A673 (cell line): Measurements from ENCODE around the gene PBX1. TPM values are rescaled to one million over a fixed set of nuclear protein-coding genes. Genes with fewer than 3 reads are reported as not detected.

Experiments
- BruUV-seq: library from RNA; stranded (reverse); fragments of 400-500 nt; replicated peaks from 2 replicates; lab custom pipeline; 2021; lab: Mats Ljungman, UMichigan
- CTCF ChIA-PET: fragments of 300-600 bp; sonication (Branson Sonifier 250); formaldehyde crosslinking; loops from one replicate; lab custom pipeline; 2022; ENCODE audit warnings: antibody characterized with exemption; lab: Charles Lee
- POLR2A ChIA-PET: fragments of 300-600 bp; sonication (Branson Sonifier 250); formaldehyde crosslinking; loops from one replicate; lab custom pipeline; 2022; ENCODE audit warnings: antibody characterized with exemption; ENCODE audit not compliant: low non-redundant PET; lab: Charles Lee
- DNase-seq: peaks from one replicate; pipeline ENCODE4 v3.0.0-alpha.2; 2015; ENCODE audit warnings: low spot score
- H3K27ac ChIP-seq: fragments of 200-600 bp; sonication (generic); 2 replicates; pipeline ENCODE4 v1.5.1; 2016; ENCODE audit warnings: mixed run types, low read depth, mild to moderate bottlenecking, mixed read lengths, antibody characterized with exemption, low read length; ENCODE audit not compliant: poor library complexity, severe bottlenecking
- H3K27me3 ChIP-seq: fragments of 200-600 bp; sonication (generic); replicated peaks from 2 replicates; pipeline ENCODE4 v1.6.1; 2017; ENCODE audit warnings: mixed run types, low read depth, mild to moderate bottlenecking, mixed read lengths, antibody characterized with exemption, low read length; ENCODE audit not compliant: insufficient read depth, poor library complexity
- H3K36me3 ChIP-seq: fragments of 200-600 bp; sonication (generic); 2 replicates; pipeline ENCODE4 v1.6.1; 2016; ENCODE audit warnings: mixed run types, mild to moderate bottlenecking, mixed read lengths, antibody characterized with exemption, low read length; ENCODE audit not compliant: insufficient read depth, poor library complexity, severe bottlenecking
- H3K4me1 ChIP-seq: fragments of 200-600 bp; sonication (generic); 2 replicates; pipeline ENCODE4 v1.6.1; 2017; ENCODE audit warnings: mixed run types, mild to moderate bottlenecking, mixed read lengths, antibody characterized with exemption, low read length; ENCODE audit not compliant: insufficient read depth, poor library complexity, severe bottlenecking
- H3K4me3 ChIP-seq: fragments of 200-600 bp; sonication (generic); 2 replicates; pipeline ENCODE4 v1.5.1; 2016; ENCODE audit warnings: low read depth, mixed run types, mild to moderate bottlenecking, mixed read lengths, low read length; ENCODE audit not compliant: poor library complexity, severe bottlenecking
- H3K9me3 ChIP-seq: fragments of 200-600 bp; sonication (generic); 2 replicates; pipeline ENCODE4 v1.6.1; 2016; ENCODE audit warnings: mixed run types, low read depth, mild to moderate bottlenecking, mixed read lengths, antibody characterized with exemption, low read length; ENCODE audit not compliant: poor library complexity, severe bottlenecking
- CTCF ChIP-seq: fragments of 300-800, 200-600 bp; sonication (generic); conservative IDR thresholded peaks from 2 replicates; pipeline ENCODE4 v1.5.1; 2017; ENCODE audit warnings: low read depth, mild to moderate bottlenecking, antibody characterized with exemption, low read length, moderate library complexity, mixed read lengths
- EZH2 ChIP-seq: fragments of 200-600 bp; sonication (generic); IDR thresholded peaks from 2 replicates; pipeline ENCODE4 v1.6.1; 2017; ENCODE audit warnings: borderline replicate concordance, low read depth, mild to moderate bottlenecking, mixed read lengths, antibody characterized with exemption, low read length; ENCODE audit not compliant: poor library complexity, severe bottlenecking
- intact Hi-C: fragments of 100-400 bp; cut with micrococcal nuclease; formaldehyde crosslinking; loops from one replicate; pipeline ENCODE4 v1.10.0; 2022; ENCODE audit not compliant: unreplicated experiment
- total RNA-seq: library from RNA; stranded (reverse); gene quantifications from 2 replicates; pipeline ENCODE4 v1.2.3, GENCODE V29; 2021

Gene PBX1
- total RNA-seq, 1 experiment from 2014 or later, result 51.5 TPM

- no peak for TF ChIP-seq CTCF
- TF ChIP-seq EZH2, result no peak
- Histone ChIP-seq H3K4me1 (no peaks in the 10 kb centered on the region), H3K27me3 (no peaks in the 10 kb centered on the region), H3K4me3 (no peak overlapping the region), H3K9me3 (no peaks in the 10 kb centered on the region), H3K27ac (no peak overlapping the region), H3K36me3 (no peaks in the 10 kb centered on the region)
- POLR2A ChIA-PET, result no interaction called here
- CTCF ChIA-PET, result no interaction called here
- intact Hi-C loops, result no loop called here
- DNase-seq, result no peak
- no TSS peak for BruUV-seq
These were observed 235.4 kb downstream of the PBX1 start for GRCh38 chr1:164794356-164794755.

GRCh38 chr1:164796916-164797315 lies 237.9 kb downstream of the PBX1 start:
- no peak for TF ChIP-seq CTCF
- no peak for TF ChIP-seq EZH2
- DNase-seq, result no peak
- no peaks in the 10 kb centered on the region for H3K36me3 ChIP-seq
- BruUV-seq, result no TSS peak
- no peak overlapping the region for H3K4me3 ChIP-seq
- ChIA-PET CTCF (interaction anchor here (0.5 kb wide), 1 partner anchor 642 kb away, joined by 5 read pairs; no protein-coding TSS in a partner anchor), POLR2A (no interaction called here)
- H3K27me3 ChIP-seq, result no peaks in the 10 kb centered on the region
- H3K4me1 ChIP-seq, result peaks cover 6% of the 10 kb centered on the region
- intact Hi-C loops, result no loop called here
- no peak overlapping the region for H3K27ac ChIP-seq
- H3K9me3 ChIP-seq, result no peaks in the 10 kb centered on the region

GRCh38 chr1:164801246-164801731 lies 242.3 kb downstream of the PBX1 start:
- Histone ChIP-seq H3K27me3 (no peaks in the 10 kb centered on the region), H3K27ac (no peak overlapping the region), H3K4me1 (peaks cover 10% of the 10 kb centered on the region), H3K36me3 (no peaks in the 10 kb centered on the region), H3K9me3 (no peaks in the 10 kb centered on the region), H3K4me3 (no peak overlapping the region)
- CTCF ChIA-PET, result no interaction called here
- intact Hi-C loops, result no loop called here
- TF ChIP-seq CTCF (no peak), EZH2 (no peak)
- POLR2A ChIA-PET, result no interaction called here
- no peak for DNase-seq
- no TSS peak for BruUV-seq
